HL-60 (cell line): ENCODE measurements around the gene GNAL.

Experiments
- CTCF ChIP-seq: IDR thresholded peaks from one replicate; pipeline ENCODE4 v1.5.1; 2011; ENCODE audit warnings: low read length, control low read depth, inconsistent platforms; ENCODE audit not compliant: insufficient read depth
- POLR2AphosphoS5 ChIP-seq: IDR thresholded peaks from 2 replicates; pipeline ENCODE4 v1.6.1; 2012; ENCODE audit warnings: low read depth
- SPI1 ChIP-seq: IDR thresholded peaks from 2 replicates; pipeline ENCODE4 v1.6.1; 2012; ENCODE audit warnings: low read depth, mild to moderate bottlenecking, borderline replicate concordance

DNA sequence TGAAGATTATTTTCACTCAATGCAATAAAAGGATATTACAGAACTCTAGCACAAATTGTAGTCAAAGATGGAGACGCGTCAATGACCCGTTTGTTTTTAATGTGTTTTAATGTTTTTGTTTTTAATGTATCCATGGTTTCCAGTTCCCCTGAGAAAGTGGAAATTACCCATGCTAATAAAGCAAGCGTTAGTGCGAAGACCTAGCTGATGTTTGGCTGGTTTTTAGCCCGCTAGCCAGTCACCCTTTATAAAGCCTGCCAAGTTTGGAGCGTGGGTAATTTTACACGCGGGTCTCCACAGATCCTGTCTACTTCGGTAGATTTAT, 161.7 kb downstream of the GNAL start:
- TF ChIP-seq CTCF (no peak), POLR2AphosphoS5 (no peak), SPI1 (no peak)
